Suprapubic skin (tissue), 4 donors: ENCODE results near the gene RFPL4AL1.

ENCODE experiments used
- POLR2A ChIP-seq, 2 donors: fragments of 450-650 bp; IDR thresholded peaks; one replicate each; pipeline ENCODE4 v1.6.1; 2017; ENCODE audit warnings: antibody characterized with exemption in 2 of 2, mild to moderate bottlenecking in 2 of 2, moderate library complexity in 2 of 2
- POLR2AphosphoS5 ChIP-seq, 3 donors: sonication (generic); formaldehyde crosslinking; IDR thresholded peaks; one replicate each; pipeline ENCODE4 v1.6.1; 2017; ENCODE audit warnings: antibody characterized with exemption in 3 of 3

GRCh38 chr19:55766466-55766865 is 2.5 kb upstream of the RFPL4AL1 start:
- TF ChIP-seq POLR2A (IDR thresholded peaks at IDR 0.05) (no peak), POLR2AphosphoS5 (IDR thresholded peaks at IDR 0.05) (no peak)
